A549 (cell line): ENCODE measurements around the gene TARDBP.

Source experiments
- BCL3 ChIP-seq: fragments of >200 bp; sonication (Bioruptor Twin); formaldehyde crosslinking; IDR thresholded peaks from 3 replicates; pipeline ENCODE4 v1.6.1; 2016
- BHLHE40 ChIP-seq: IDR thresholded peaks from 2 replicates; pipeline ENCODE4 v1.6.1; 2012; ENCODE audit warnings: low read depth, low read length, inconsistent platforms
- CBX8 ChIP-seq: fragments of 200-600 bp; sonication (generic); IDR thresholded peaks from 2 replicates; pipeline ENCODE4 v1.6.1; 2016
- CTCF ChIP-seq: fragments of >200 bp; sonication (Bioruptor Twin); formaldehyde crosslinking; IDR thresholded peaks from 3 replicates; pipeline ENCODE4 v1.5.1; 2016
- EP300 ChIP-seq, 2 experiments: fragments of >200 bp; sonication (Bioruptor Twin); formaldehyde crosslinking; IDR thresholded peaks; 2 replicates in 1 of 2; 3 replicates in 1 of 2; pipeline ENCODE4 v1.6.1; 2016 to 2017
- HDAC2 ChIP-seq: fragments of 200-600 bp; sonication (generic); IDR thresholded peaks from 2 replicates; pipeline ENCODE4 v1.6.1; 2016
- MAFK ChIP-seq: fragments of 450-650 bp; IDR thresholded peaks from 2 replicates; pipeline ENCODE4 v1.6.1; 2014; ENCODE audit not compliant: partially characterized antibody
- POLR2A ChIP-seq: IDR thresholded peaks from 2 replicates; pipeline ENCODE4 v1.6.1; 2012; ENCODE audit warnings: mild to moderate bottlenecking, low read length
- RAD21 ChIP-seq, 2 experiments: fragments of >200 bp in 1 of 2; sonication (Bioruptor Twin) in 1 of 2; formaldehyde crosslinking in 1 of 2; IDR thresholded peaks in 1 of 2; conservative IDR thresholded peaks in 1 of 2; 2 replicates in 1 of 2; 3 replicates in 1 of 2; pipeline ENCODE4 v1.6.1; 2012 to 2018; ENCODE audit warnings: inconsistent platforms in 1 of 2
- RCOR1 ChIP-seq: fragments of 150-350 bp; IDR thresholded peaks from 2 replicates; pipeline ENCODE4 v1.6.1; 2014; ENCODE audit warnings: antibody characterized with exemption, low read length, low read depth
- RNF2 ChIP-seq: fragments of 200-600 bp; sonication (generic); IDR thresholded peaks from 2 replicates; pipeline ENCODE4 v1.6.1; 2016; ENCODE audit warnings: low read depth, mild to moderate bottlenecking, antibody characterized with exemption, moderate library complexity, borderline replicate concordance
- ZC3H11A ChIP-seq: fragments of 450-650 bp; IDR thresholded peaks from 2 replicates; pipeline ENCODE4 v1.6.1; 2014; ENCODE audit warnings: antibody characterized with exemption, mild to moderate bottlenecking

DNA sequence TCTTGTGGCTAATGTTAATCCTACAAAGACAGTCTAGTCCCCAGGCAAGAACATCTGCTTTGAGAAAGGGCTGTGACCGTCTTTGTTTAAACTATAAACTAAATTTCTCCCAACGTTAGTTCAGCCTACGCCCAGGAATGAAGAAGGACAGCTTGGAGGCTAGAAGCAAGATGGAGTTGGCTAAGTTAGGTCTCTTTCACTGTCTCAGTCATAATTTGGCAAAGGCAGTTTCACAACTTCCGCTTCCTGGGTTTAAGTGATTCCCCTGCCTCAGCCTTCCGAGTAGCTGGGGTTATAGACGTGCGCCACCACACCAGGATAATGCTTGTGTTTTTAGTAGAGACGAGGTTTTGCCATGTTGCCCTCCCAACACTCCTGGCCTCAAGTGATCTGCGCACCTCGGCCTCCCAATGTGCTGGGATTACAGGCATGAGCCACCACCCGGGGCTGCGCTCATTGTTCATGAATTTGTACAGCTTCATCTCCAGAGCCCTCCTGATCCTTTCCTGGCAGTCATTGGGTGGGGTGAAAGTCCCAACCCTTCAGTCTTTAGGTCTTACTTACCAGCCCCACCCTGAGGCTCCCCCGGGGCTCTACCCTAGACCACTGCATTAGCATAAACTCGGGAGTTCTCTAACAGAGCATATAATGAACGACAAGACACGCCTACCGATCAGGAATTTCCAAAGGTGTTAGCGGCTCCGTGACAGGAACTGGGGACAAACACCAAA is 39.5 kb downstream of the TARDBP start:
- no peak for TF ChIP-seq POLR2A
- no peak for TF ChIP-seq HDAC2
- no peak for TF ChIP-seq CBX8
- no peak for TF ChIP-seq EP300 (IDR thresholded peaks at IDR 0.05)
- no peak for TF ChIP-seq CTCF
- no peak for TF ChIP-seq RNF2
- TF ChIP-seq MAFK, result no peak
- no peak for TF ChIP-seq RCOR1
- TF ChIP-seq RAD21 (conservative IDR thresholded peaks at IDR 0.05 in 1 of 2, IDR thresholded peaks at IDR 0.05 in 1 of 2), result no peak
- no peak for TF ChIP-seq BHLHE40
- no peak for TF ChIP-seq BCL3
- TF ChIP-seq ZC3H11A, result no peak
